HCT116 (cell line): ENCODE results near the gene ADCK2.

Source experiments
- EGR1 ChIP-seq: IDR thresholded peaks from 2 replicates; pipeline ENCODE4 v1.6.1; 2012; ENCODE audit warnings: low read depth
- ELF1 ChIP-seq: IDR thresholded peaks from 2 replicates; pipeline ENCODE4 v1.6.1; 2012; ENCODE audit warnings: low read depth, borderline replicate concordance
- EZH2 ChIP-seq: fragments of 200-600 bp; sonication (generic); IDR thresholded peaks from 2 replicates; pipeline ENCODE4 v1.6.1; 2017; ENCODE audit warnings: antibody characterized with exemption, mixed run types
- EZH2phosphoT487 ChIP-seq: fragments of 200-600 bp; IDR thresholded peaks from 2 replicates; pipeline ENCODE4 v1.6.1; 2018; ENCODE audit warnings: antibody characterized with exemption, borderline replicate concordance
- JUND ChIP-seq: IDR thresholded peaks from 2 replicates; pipeline ENCODE4 v1.6.1; 2012
- POLR2A ChIP-seq: IDR thresholded peaks from 2 replicates; pipeline ENCODE4 v1.7.0; 2011; ENCODE audit warnings: borderline replicate concordance; ENCODE audit not compliant: insufficient read depth, insufficient read length; ENCODE audit errors: extremely low read depth
- POLR2AphosphoS5 ChIP-seq: IDR thresholded peaks from 2 replicates; pipeline ENCODE4 v1.6.1; 2011; ENCODE audit warnings: mild to moderate bottlenecking, low read depth, low read length, moderate library complexity
- RAD21 ChIP-seq: IDR thresholded peaks from 2 replicates; pipeline ENCODE4 v1.6.1; 2012; ENCODE audit warnings: low read depth, mild to moderate bottlenecking
- SIN3A ChIP-seq: IDR thresholded peaks from 2 replicates; pipeline ENCODE4 v1.6.1; 2012; ENCODE audit warnings: low read depth
- SP1 ChIP-seq: IDR thresholded peaks from 2 replicates; pipeline ENCODE4 v1.6.1; 2012; ENCODE audit warnings: low read depth
- TF ChIP-seq, protein P1 (sequence below), 3 experiments: fragments of 200-600 bp in 1 of 3; sonication (generic) in 1 of 3; IDR thresholded peaks in 2 of 3; conservative IDR thresholded peaks in 1 of 3; 2 replicates each; pipeline ENCODE4 v1.5.1; 2012 to 2017; ENCODE audit warnings: low read depth in 2 of 3, low read length in 2 of 3, antibody characterized with exemption in 1 of 3, borderline replicate concordance in 1 of 3, control low read depth in 1 of 3, mild to moderate bottlenecking in 1 of 3, mixed read lengths in 1 of 3, mixed run types in 1 of 3, moderate library complexity in 1 of 3; ENCODE audit not compliant: insufficient read depth in 1 of 3
- TF ChIP-seq, protein P2 (sequence below): IDR thresholded peaks from 2 replicates; pipeline ENCODE4 v1.6.1; 2012

DNA sequence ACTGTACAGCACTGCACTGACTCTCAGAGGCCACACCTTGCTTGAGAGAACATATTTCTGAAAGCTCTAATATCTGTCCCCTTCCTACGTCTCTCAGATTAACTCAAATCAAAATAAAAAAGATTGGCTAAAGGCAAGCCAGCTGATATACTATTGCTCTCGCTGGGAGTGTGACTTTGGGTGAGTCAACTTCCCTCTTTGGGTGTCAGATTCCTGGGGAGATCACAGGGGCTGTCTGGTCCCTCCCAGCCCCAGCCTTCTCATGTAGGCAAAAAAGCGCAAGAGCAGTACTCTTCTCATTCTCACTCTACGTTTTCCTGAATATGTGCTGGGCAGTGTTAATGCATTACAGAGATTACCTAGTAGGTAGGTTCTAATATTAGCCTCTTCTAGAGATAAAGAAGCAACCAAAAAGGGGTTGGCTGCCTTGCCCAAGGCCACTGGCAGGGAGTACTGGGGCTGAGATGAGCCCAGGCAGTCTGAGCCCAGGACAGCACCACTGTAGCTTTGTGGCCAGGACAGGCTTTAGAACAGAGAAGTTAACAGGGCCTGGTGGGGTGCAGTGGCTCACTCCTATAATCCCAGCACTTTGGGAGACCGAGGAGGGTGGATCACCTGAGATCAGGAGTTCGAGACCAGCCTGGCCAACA, 23.1 kb upstream of the ADCK2 start:
- TF ChIP-seq, protein P1, sequence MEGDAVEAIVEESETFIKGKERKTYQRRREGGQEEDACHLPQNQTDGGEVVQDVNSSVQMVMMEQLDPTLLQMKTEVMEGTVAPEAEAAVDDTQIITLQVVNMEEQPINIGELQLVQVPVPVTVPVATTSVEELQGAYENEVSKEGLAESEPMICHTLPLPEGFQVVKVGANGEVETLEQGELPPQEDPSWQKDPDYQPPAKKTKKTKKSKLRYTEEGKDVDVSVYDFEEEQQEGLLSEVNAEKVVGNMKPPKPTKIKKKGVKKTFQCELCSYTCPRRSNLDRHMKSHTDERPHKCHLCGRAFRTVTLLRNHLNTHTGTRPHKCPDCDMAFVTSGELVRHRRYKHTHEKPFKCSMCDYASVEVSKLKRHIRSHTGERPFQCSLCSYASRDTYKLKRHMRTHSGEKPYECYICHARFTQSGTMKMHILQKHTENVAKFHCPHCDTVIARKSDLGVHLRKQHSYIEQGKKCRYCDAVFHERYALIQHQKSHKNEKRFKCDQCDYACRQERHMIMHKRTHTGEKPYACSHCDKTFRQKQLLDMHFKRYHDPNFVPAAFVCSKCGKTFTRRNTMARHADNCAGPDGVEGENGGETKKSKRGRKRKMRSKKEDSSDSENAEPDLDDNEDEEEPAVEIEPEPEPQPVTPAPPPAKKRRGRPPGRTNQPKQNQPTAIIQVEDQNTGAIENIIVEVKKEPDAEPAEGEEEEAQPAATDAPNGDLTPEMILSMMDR (IDR thresholded peaks at IDR 0.05 in 2 of 3, conservative IDR thresholded peaks at IDR 0.05 in 1 of 3; ENCODE audit: borderline replicate concordance in 1 of 3, insufficient read depth in 1 of 3, low read depth in 2 of 3, low read length in 2 of 3), result no peak
- TF ChIP-seq POLR2A, result no peak
- TF ChIP-seq ELF1, result no peak
- no peak for TF ChIP-seq EGR1
- TF ChIP-seq, protein P2, sequence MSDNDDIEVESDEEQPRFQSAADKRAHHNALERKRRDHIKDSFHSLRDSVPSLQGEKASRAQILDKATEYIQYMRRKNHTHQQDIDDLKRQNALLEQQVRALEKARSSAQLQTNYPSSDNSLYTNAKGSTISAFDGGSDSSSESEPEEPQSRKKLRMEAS, result no peak
- no peak for TF ChIP-seq POLR2AphosphoS5
- TF ChIP-seq RAD21, result no peak
- TF ChIP-seq EZH2phosphoT487, result no peak
- no peak for TF ChIP-seq SIN3A
- no peak for TF ChIP-seq SP1
- no peak for TF ChIP-seq JUND
- no peak for TF ChIP-seq EZH2
